ENCODE results near the gene TBC1D8. TPM values are rescaled to one million over a fixed set of nuclear protein-coding genes. Genes with fewer than 3 reads are reported as not detected.
A peak's percentile ranks its signal among the peaks of the same experiment; 100 is the strongest.

The TBC1D8 gene
- total and polyA plus RNA-seq, 2 of the 13 experiments (the other 11 are each of a cell fraction or from before 2014, with no cell fraction given), result 45.1 to 95.4 TPM

GRCh38 chr2:101116841-101117552 is 34.2 kb downstream of the TBC1D8 start (continued):
- TF ChIP-seq, protein P1, sequence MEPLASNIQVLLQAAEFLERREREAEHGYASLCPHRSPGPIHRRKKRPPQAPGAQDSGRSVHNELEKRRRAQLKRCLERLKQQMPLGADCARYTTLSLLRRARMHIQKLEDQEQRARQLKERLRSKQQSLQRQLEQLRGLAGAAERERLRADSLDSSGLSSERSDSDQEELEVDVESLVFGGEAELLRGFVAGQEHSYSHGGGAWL (CRISPR knock-in tag; IDR thresholded peaks at IDR 0.05), result no peak
- TF ChIP-seq, protein P2, sequence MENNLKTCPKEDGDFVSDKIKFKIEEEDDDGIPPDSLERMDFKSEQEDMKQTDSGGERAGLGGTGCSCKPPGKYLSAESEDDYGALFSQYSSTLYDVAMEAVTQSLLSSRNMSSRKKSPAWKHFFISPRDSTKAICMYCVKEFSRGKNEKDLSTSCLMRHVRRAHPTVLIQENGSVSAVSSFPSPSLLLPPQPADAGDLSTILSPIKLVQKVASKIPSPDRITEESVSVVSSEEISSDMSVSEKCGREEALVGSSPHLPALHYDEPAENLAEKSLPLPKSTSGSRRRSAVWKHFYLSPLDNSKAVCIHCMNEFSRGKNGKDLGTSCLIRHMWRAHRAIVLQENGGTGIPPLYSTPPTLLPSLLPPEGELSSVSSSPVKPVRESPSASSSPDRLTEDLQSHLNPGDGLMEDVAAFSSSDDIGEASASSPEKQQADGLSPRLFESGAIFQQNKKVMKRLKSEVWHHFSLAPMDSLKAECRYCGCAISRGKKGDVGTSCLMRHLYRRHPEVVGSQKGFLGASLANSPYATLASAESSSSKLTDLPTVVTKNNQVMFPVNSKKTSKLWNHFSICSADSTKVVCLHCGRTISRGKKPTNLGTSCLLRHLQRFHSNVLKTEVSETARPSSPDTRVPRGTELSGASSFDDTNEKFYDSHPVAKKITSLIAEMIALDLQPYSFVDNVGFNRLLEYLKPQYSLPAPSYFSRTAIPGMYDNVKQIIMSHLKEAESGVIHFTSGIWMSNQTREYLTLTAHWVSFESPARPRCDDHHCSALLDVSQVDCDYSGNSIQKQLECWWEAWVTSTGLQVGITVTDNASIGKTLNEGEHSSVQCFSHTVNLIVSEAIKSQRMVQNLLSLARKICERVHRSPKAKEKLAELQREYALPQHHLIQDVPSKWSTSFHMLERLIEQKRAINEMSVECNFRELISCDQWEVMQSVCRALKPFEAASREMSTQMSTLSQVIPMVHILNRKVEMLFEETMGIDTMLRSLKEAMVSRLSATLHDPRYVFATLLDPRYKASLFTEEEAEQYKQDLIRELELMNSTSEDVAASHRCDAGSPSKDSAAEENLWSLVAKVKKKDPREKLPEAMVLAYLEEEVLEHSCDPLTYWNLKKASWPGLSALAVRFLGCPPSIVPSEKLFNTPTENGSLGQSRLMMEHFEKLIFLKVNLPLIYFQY (CRISPR knock-in tag; IDR thresholded peaks at IDR 0.05; ENCODE audit: borderline replicate concordance), result peak; percentile 90
- TF ChIP-seq ZNF574 (CRISPR knock-in tag; IDR thresholded peaks at IDR 0.05) (peak; percentile 74; the same call in 1 of the 2 replicates), ZNF773 (CRISPR knock-in tag; IDR thresholded peaks at IDR 0.05; ENCODE audit: borderline replicate concordance) (no peak), ZIK1 (CRISPR knock-in tag; IDR thresholded peaks at IDR 0.05; ENCODE audit: borderline replicate concordance, low read depth) (no peak), ZFAT (CRISPR knock-in tag; conservative IDR thresholded peaks at IDR 0.05) (no peak), RCOR2 (CRISPR knock-in tag; IDR thresholded peaks at IDR 0.05) (peak; percentile 99), ZNF556 (CRISPR knock-in tag; IDR thresholded peaks at IDR 0.05; ENCODE audit: borderline replicate concordance) (peak; percentile 94), ZNF737 (CRISPR knock-in tag; IDR thresholded peaks at IDR 0.05; ENCODE audit: borderline replicate concordance) (no peak), ZNF724P (CRISPR knock-in tag; IDR thresholded peaks at IDR 0.05; ENCODE audit: borderline replicate concordance) (no peak), TOE1 (CRISPR knock-in tag; IDR thresholded peaks at IDR 0.05) (peak; percentile 86; the same call in 1 of the 2 replicates), MTF2 (CRISPR knock-in tag; IDR thresholded peaks at IDR 0.05; ENCODE audit: borderline replicate concordance) (no peak), TSC22D2 (CRISPR knock-in tag; IDR thresholded peaks at IDR 0.05; ENCODE audit: borderline replicate concordance) (peak; percentile 84; the same call in 1 of the 2 replicates), ATAD3A (CRISPR knock-in tag; IDR thresholded peaks at IDR 0.05) (no peak)
- TF ChIP-seq, protein P3, sequence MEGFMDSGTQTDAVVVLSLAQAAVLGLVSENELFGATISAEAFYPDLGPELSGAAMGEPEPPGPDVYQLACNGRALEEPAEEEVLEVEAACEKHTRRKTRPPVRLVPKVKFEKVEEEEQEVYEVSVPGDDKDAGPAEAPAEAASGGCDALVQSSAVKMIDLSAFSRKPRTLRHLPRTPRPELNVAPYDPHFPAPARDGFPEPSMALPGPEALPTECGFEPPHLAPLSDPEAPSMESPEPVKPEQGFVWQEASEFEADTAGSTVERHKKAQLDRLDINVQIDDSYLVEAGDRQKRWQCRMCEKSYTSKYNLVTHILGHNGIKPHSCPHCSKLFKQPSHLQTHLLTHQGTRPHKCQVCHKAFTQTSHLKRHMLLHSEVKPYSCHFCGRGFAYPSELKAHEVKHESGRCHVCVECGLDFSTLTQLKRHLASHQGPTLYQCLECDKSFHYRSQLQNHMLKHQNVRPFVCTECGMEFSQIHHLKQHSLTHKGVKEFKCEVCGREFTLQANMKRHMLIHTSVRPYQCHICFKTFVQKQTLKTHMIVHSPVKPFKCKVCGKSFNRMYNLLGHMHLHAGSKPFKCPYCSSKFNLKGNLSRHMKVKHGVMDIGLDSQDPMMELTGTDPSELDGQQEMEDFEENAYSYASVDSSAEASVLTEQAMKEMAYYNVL (CRISPR knock-in tag; IDR thresholded peaks at IDR 0.05; ENCODE audit: borderline replicate concordance), result peak; percentile 97
- TF ChIP-seq, protein P4, sequence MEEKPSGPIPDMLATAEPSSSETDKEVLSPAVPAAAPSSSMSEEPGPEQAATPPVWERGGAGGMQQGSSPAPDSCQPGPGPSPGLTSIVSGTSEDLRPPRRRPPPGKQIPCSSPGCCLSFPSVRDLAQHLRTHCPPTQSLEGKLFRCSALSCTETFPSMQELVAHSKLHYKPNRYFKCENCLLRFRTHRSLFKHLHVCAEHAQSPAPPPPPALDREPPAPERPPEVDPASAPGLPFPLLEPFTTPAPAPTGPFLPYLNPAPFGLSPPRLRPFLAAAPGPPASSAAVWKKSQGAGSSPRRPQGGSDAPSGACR (CRISPR knock-in tag; IDR thresholded peaks at IDR 0.05), result peak; percentile 81; the same call in 1 of the 2 replicates
- TF ChIP-seq, protein P5, sequence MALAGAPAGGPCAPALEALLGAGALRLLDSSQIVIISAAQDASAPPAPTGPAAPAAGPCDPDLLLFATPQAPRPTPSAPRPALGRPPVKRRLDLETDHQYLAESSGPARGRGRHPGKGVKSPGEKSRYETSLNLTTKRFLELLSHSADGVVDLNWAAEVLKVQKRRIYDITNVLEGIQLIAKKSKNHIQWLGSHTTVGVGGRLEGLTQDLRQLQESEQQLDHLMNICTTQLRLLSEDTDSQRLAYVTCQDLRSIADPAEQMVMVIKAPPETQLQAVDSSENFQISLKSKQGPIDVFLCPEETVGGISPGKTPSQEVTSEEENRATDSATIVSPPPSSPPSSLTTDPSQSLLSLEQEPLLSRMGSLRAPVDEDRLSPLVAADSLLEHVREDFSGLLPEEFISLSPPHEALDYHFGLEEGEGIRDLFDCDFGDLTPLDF (CRISPR knock-in tag; IDR thresholded peaks at IDR 0.05), result peak; percentile 74; the same call in 1 of the 2 replicates

All from HepG2 (cell line).